WERI-Rb-1 (cell line): ENCODE results near the gene NTRK1.

Experiments
- DNase-seq: peaks from one replicate; pipeline ENCODE4 v3.0.0-alpha.2; 2020
- H3K27ac ChIP-seq: fragments of 250-450 bp; sonication (Bioruptor Pico); 2 replicates; pipeline ENCODE4 v1.5.1; 2020; ENCODE audit warnings: mild to moderate bottlenecking, moderate library complexity
- H3K27me3 ChIP-seq: fragments of 250-450 bp; sonication (Bioruptor Pico); 2 replicates; pipeline ENCODE4 v1.5.1; 2021; ENCODE audit warnings: mild to moderate bottlenecking, low read depth, moderate library complexity; ENCODE audit not compliant: insufficient read depth, severe bottlenecking
- H3K36me3 ChIP-seq: fragments of 250-450 bp; sonication (Bioruptor Pico); 2 replicates; pipeline ENCODE4 v1.5.1; 2020; ENCODE audit warnings: mild to moderate bottlenecking, moderate library complexity
- H3K4me3 ChIP-seq: 2 replicates; pipeline ENCODE4 v1.5.1; 2011; ENCODE audit warnings: low read depth, mild to moderate bottlenecking, control low read depth, low read length
- H3K9me3 ChIP-seq: fragments of 250-450 bp; sonication (Bioruptor Pico); 2 replicates; pipeline ENCODE4 v1.5.1; 2021; ENCODE audit warnings: mild to moderate bottlenecking, moderate library complexity; ENCODE audit not compliant: severe bottlenecking
- TF ChIP-seq, protein P1 (sequence below): IDR thresholded peaks from 2 replicates; pipeline ENCODE4 v1.5.1; 2011; ENCODE audit warnings: low read depth, mild to moderate bottlenecking, control low read depth, inconsistent platforms, low read length

The NTRK1 gene

DNA sequence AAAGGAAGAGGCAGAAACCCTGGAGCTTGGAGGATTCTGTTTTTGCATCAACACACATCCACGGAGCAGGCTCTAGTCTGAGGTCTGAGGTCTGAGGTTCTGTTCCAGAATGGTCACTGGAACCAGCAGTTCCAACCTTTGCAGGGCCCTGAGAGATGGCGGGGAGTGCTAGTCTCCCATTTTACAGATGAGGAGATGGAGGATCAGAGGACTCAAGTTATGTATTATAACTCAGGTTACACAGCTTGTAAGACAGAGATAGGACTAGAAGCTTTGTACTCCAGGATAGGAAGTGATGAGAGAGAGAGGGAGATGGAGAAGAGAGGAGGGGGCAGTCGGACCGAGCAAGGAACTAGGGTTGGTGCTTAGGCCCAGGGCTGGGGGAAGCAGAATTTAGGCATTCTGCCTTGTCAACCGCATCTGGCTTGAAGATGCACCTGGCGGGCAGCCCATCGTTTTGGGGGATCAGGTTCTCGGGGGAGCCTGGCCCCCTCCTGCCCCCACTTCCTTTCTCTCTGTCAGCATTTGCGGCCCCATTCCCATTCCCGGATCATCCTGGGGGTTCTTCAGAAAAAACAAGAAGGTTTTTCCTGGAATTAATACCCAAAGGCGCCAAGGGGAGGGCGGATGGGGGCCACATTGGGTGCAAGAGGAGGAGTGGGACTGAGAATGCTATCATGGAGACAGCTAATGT, 38.5 kb downstream of the NTRK1 start:
- TF ChIP-seq, protein P1, sequence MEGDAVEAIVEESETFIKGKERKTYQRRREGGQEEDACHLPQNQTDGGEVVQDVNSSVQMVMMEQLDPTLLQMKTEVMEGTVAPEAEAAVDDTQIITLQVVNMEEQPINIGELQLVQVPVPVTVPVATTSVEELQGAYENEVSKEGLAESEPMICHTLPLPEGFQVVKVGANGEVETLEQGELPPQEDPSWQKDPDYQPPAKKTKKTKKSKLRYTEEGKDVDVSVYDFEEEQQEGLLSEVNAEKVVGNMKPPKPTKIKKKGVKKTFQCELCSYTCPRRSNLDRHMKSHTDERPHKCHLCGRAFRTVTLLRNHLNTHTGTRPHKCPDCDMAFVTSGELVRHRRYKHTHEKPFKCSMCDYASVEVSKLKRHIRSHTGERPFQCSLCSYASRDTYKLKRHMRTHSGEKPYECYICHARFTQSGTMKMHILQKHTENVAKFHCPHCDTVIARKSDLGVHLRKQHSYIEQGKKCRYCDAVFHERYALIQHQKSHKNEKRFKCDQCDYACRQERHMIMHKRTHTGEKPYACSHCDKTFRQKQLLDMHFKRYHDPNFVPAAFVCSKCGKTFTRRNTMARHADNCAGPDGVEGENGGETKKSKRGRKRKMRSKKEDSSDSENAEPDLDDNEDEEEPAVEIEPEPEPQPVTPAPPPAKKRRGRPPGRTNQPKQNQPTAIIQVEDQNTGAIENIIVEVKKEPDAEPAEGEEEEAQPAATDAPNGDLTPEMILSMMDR = no peak
- H3K36me3 ChIP-seq = no peaks in the 10 kb centered on the region
- no peak overlapping the region for H3K27ac ChIP-seq
- no peaks in the 10 kb centered on the region for H3K27me3 ChIP-seq
- no peak for DNase-seq
- H3K9me3 ChIP-seq = no peaks in the 10 kb centered on the region
- H3K4me3 ChIP-seq = no peak overlapping the region

DNA sequence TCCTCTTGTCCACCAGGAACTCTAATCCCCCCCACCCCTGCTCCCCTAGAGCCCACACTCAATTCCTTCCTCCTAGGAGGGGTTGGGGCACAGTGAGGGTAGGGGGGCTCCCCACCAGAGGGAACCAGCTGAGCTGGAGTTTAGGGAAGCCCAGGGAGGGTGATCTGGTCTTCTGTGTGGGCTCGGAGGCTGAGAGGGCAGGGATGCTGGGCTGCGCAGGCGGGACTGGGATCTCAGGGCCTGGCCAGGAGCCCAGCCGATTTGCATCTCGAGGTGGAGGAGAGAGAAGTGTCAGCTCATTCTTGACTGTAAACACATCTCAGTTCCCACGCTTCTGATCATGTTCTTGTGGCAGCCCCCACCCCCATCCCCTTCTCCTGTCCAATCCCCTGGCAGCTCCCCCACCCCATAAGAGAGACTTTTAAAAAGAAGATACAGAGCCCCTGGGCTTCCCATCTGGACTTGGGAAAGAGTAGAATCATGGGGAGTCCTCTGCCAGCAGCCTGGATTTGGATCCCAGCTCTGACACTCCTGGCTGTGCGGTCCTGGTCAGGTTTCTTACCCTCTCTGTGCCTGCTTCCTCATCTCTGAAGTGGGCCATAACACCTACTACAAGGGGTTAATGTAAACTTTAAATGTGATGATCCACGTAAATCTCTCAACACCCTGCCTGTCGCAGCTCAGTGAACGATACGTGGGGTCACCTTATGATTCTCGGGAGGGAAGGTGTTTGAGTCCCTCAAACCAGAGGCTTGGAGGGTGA, 39.5 kb downstream of the NTRK1 start:
- Histone ChIP-seq H3K27ac (no peak overlapping the region), H3K36me3 (no peaks in the 10 kb centered on the region), H3K4me3 (no peak overlapping the region), H3K27me3 (no peaks in the 10 kb centered on the region), H3K9me3 (no peaks in the 10 kb centered on the region)
- no peak for DNase-seq
- TF ChIP-seq, protein P1 = no peak

DNA sequence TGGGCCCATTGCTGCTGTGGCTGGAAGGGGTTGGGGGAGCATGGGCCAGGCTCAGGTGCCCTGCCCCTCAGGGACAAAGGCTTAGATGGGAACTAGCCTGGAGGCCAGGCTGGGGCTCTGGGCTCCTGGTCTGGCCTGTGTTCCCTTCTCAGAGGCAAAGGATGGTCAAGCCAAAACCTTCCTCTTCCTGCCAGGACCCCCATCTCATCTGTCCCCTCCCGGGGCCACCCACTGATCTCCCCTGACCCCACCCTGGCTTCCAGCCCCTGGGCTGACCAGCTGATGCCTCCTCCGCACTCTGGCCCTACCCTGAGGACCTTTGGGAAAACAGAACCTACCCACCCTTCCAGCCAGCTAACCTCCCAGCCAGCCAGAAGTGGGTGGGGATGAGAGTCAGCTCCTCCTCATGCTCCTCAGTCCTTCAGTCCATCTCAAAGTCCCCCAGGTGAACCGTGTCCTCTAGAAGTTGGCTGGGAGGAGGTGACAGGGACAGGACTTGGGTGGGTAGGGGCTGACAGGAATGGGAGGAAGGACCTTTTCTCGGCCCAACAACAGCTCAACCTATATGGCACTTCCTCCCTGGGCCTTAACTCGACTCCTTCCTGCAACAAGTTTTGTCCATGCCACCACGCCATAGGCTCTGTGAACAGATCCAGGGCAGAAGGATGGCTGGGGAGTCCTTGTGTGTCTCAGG, 40.4 kb downstream of the NTRK1 start:
- Histone ChIP-seq H3K4me3 (no peak overlapping the region), H3K27ac (no peak overlapping the region), H3K9me3 (no peaks in the 10 kb centered on the region), H3K36me3 (no peaks in the 10 kb centered on the region), H3K27me3 (no peaks in the 10 kb centered on the region)
- no peak for DNase-seq
- TF ChIP-seq, protein P1 = no peak

DNA sequence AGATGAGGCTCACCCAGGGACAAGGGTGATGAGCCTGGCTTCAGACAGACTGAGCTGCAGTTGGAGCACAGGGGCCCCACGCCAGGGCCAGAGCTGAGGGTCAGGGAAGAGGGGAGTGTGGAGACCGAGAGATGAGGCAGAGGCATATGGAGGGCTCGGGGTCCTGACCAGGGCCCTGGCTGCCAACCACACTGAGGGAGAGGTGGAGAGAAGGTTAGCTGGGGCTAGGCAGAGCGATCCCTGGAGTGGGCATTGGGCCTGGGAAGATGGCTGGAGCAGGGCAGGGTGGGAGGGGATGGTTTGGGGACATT, 40.9 kb downstream of the NTRK1 start:
- Histone ChIP-seq H3K9me3 (no peaks in the 10 kb centered on the region), H3K27ac (no peak overlapping the region)

DNA sequence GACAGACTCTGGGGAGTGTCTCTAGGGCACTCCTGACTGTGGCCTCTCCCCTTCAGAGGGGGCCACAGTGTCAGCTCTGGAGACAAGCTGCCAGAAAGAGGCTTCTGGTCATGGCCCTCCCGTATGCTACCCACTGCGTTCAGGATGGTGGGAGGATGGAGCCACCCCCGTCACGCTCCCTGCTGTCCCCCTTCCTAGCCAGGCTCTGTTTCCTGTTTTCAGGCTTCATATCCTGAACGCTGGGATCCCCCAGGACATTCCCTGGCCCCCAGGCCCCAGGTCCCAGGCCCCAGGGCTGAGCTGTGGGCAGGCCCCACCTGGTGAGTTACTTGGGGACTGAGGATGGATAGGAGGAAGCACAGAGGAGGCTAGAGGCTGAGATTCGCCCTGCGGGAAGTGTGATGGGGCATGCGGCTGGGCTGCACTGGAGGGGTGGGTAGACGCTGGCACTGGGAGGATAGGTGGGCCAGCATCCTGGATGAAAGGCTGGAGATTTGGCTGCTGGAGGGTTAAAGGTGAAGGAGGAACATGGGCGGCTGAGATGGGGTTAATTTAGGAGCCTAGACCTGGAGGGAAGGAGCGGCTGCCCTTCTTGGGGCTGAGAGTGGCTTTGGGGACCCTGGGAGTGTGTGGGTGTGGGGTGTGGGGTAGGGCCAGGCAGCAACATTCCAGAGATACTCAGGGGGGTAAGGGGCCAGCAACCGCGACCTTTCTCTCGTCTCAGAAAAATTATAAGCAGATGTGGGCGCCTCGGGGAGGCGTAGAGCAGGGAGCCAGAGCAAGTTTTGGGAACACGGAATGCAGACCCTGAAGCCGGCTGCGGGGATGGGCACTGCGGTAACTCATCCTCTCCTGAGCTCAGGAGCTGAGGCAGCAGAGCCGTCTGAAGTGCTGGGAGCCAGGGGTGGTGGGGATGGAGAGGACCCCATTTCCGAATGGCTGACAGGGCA, 41.6 kb downstream of the NTRK1 start:
- H3K4me3 ChIP-seq = no peak overlapping the region
- no peak overlapping the region for H3K27ac ChIP-seq
- no peak for DNase-seq
- TF ChIP-seq, protein P1 = no peak
- H3K9me3 ChIP-seq = no peaks in the 10 kb centered on the region
- H3K27me3 ChIP-seq = no peaks in the 10 kb centered on the region
- H3K36me3 ChIP-seq = no peaks in the 10 kb centered on the region

More for the DNA sequence above, 40.9 kb downstream of the NTRK1 start:
- Histone ChIP-seq H3K27me3 (no peaks in the 10 kb centered on the region), H3K4me3 (no peak overlapping the region), H3K36me3 (no peaks in the 10 kb centered on the region)
- DNase-seq = no peak
- TF ChIP-seq, protein P1 = no peak
